NCI-H748 (cell line): Measurements from ENCODE around the gene NEUROG1.

Experiments
- DNase-seq: peaks from one replicate; lab custom pipeline; 2025; ENCODE audit not compliant: unreplicated experiment; lab: John Stamatoyannopoulos, UW

Gene NEUROG1, protein sequence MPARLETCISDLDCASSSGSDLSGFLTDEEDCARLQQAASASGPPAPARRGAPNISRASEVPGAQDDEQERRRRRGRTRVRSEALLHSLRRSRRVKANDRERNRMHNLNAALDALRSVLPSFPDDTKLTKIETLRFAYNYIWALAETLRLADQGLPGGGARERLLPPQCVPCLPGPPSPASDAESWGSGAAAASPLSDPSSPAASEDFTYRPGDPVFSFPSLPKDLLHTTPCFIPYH

DNA sequence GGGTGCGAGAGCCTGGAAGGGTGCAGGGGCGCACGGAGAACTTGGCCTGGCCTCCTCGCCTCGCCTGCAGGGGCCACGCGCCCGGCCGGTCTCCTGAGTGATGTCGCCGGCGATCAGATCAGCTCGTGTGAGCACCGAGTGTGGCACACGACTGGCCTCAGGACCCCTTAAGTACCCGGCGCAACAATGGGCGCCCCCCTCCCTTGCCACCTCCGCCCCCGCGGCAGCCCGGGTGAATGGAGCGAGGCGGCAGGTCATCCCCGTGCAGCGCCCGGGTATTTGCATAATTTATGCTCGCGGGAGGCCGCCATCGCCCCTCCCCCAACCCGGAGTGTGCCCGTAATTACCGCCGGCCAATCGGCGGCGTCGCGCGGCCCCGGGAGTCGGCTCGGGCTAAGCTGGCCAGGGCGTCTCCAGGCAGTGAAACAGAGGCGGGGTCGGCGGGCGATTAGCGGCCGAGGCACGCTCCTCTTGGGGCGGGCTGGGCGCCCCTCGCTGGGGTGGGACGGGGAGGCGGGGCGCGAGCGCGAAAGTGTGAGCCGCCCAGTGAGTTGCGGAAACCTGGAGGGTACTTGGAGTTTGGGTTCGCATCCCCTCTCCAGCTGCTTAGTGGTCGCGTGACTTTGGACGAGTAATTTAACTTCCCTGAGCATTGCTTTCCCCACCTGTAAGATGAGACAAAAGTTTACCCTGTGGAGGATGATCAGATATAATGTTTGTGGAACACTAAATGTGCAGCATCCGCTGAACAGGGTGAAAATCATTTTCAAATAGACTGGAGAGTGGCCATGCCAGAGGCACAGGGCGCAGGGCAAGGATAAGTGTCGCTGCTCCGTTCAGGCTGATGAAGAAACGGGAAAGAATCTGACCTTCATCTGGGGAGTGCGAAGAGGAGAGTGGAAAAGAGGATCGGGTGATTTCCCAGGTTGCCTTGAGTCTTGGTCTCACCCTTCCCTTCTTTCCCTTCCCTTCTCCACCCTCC lies at the start of gene NEUROG1:
TSS of gene NEUROG1 (minus strand) at position 145 of the 982 bp plus-strand sequence. CDS start 274 bp downstream, outside the sequence.
- DNase-seq: peak; percentile 92

- no peak for DNase-seq
Observed at GRCh38 chr5:135584918-135585317, 49.2 kb upstream of the NEUROG1 start.

DNA sequence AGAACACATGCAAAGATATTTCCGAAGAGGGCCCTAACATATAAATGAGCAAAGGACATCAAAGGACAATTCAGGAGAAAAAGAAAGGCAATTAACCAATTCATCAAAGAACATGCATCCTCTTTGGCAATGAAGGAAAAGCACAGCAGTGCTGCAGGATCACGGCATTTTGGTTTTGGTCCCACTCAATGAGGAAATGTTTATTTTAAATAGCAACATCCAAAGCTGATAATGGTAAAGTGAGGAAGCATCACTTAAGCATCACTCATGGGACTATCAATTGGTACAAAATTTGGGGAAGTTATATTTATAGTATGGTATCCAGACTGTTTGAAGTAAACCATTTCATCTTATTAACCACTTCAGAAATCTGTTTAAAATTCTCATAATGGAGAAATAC lies 48.5 kb upstream of the NEUROG1 start:
- no peak for DNase-seq

- no peak for DNase-seq
Observed at GRCh38 chr5:135582099-135582781, 46.5 kb upstream of the NEUROG1 start.

DNA sequence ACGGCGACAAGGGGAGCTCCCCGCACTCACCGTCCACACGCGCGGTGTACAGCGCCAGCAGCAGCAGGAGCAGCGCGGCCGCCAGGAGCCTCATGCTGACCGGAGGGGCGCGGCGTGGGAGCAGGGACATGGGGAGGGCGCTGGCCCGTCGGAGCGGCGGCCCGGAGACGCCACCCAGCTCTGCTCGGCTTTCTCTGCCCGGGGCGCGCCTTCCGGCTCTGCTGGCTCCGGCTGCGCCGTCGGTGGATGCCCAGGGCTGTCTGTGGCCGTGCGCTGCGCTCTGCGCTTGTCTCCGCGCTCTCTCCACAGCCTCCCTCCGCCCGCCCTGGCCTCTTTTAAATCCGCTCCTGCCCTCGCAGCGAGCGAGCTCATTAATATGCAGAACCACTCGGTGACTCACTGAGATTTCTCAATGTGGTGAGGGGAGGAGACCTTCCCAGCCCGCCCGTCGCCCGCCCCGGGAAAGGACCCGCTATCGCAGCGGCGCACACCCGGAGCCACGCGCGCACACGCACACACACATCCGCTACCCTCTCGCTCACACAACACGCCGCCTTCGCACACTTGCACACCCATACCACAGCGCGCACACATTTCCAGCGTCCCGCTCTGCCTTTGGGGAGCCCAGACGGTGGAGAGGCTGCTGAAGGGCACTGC lies 43.0 kb upstream of the NEUROG1 start, which contains the start of gene CXCL14:
TSS of gene CXCL14 (minus strand) at position 307 of the 657 bp plus-strand sequence. CDS start at position 94, 213 bp downstream.
- DNase-seq: peak; percentile 59

DNA sequence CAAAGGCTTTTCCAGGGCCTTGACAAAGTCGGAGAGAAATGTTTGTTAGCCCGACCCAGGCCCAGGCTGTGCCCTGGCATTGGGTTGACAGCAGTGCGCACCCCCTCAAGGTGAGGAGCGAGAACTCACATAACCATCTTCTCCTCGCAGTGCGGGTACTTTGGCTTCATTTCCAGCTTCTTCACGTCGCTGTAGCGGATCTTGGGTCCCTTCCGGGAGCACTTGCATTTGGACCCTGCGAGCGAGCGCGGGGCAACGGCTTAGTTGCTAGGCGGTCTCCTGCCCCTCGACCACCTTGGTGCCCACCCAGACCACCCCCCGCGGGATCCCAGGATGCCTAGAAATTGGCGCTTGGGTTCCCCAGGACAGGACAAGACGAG lies 42.5 kb upstream of the NEUROG1 start:
- DNase-seq: no peak

GRCh38 chr5:135577421-135577820 lies 41.7 kb upstream of the NEUROG1 start:
- DNase-seq: no peak

DNA sequence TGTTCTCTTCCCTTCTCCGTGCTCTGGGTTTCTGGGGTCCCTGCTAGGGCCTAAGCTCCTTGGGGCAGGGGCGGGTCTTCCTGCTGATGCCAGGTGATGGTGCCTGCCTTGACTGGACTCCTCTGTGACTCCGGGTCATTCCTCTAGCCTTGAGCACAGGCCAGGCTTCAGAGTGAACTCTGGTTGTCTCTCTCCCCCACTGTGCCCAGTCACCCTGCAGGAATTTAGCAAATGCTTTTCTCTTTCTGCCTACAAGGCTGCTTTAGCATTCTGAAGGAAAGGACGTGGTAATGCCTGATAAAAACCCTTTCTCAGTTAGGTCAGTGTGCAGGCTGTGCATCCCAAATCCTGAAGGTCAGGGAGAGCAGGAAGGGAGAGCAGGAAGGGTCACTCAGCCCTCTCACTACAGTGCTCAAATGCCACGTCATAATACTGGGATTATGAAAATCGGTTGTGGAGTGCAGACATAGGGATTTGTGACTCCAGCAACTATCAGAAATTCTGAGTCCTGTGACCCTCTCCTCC lies 40.4 kb upstream of the NEUROG1 start:
- DNase-seq: no peak

DNA sequence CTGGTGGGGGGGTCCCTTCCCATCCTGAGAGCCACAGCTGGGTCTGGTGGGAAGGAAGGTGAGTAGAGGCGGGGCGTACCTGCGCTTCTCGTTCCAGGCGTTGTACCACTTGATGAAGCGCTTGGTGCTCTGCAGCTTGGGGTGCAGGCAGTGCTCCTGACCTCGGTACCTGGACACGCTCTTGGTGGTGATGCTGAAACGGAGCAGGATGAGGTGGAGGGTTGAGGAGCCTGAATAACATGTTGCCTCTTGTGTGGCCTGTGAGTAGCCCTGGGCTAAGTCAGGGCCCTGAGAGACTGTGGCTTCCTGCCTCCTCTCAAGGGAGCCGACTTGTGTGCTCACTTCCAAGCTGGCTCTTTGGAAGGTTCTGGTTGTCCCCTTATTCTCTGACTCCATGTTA lies 38.7 kb upstream of the NEUROG1 start:
- no peak for DNase-seq

- no peak for DNase-seq
Observed at GRCh38 chr5:135571902-135572301, 36.1 kb upstream of the NEUROG1 start.

- no peak for DNase-seq
Observed at GRCh38 chr5:135571066-135571609, 35.4 kb upstream of the NEUROG1 start.

DNA sequence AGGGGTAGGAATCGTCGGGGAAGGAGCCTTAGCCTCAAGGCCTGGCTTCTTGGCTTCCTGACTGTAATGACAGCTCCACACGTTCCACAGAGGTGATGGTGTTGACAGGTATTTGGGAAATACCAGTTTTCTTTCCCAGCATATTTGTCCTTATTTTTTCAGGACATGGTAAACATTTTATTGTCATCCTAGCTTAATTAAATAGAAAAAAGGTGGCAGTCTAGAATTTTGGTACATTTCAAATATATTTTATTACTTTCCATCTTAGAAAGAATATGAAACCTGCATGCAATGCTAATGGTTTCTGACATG lies 34.6 kb upstream of the NEUROG1 start:
- no peak for DNase-seq

- DNase-seq: peak; percentile 78
Observed at GRCh38 chr5:135569755-135570452, 34.1 kb upstream of the NEUROG1 start.

GRCh38 chr5:135568923-135569360 lies 33.2 kb upstream of the NEUROG1 start:
- DNase-seq: no peak

- no peak for DNase-seq
Observed at GRCh38 chr5:135568246-135568645, 32.5 kb upstream of the NEUROG1 start.

DNA sequence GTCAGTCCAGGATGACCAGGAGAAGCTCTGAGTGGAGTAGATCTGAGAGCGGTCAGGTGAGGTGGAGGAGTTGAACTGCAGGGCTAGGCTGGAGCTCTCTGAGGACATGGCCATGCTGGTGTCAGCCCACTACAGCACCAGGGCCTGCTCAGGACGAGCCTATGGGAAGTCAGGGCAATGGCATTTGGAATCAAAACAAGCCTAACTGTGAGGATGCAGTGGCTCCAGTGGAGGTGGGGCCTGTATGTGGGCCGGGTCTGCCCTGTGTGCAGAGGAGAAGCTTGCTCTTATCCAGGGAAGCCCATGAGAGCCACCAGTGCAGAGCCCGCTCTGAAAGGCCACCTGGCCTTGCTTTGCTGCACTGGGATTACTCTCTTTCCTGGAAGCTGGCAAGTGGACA lies 31.9 kb upstream of the NEUROG1 start:
- DNase-seq: no peak

GRCh38 chr5:135566422-135567400 lies 30.9 kb upstream of the NEUROG1 start:
- DNase-seq: no peak

DNA sequence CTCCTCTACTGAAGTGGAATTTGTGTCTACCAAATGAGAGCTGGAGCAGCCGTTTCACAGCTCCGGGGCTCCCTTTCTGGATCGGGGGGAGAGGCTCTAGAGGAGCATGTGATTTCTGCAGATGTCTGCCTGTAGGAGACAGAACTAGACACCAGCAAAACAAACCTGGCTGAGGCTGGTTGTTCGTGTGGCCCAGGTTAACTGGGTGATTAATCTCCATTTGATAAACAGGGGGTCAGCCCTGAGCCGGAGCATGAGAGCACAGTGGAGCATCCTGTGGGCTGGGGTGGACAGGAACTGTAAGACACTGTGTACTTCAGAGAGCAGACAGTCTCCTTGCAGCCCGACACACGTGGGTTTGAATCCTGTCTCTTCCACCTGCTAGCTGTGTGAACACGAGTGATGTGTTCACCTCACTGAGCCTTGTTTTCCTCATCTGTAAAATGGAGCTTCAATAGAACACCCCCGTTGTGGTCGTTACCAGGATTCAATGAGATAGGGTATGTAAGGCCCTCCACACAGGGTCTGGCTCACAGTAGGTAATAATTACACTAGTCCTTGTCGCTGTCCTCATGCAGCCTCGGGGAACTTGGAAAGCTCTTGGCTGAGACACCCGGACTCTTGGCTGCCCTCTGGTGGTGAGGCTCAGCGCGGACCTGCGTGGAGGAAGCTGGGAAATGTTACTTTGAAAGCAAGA lies 30.1 kb upstream of the NEUROG1 start:
- DNase-seq: peak; percentile 67
